ENCODE measurements around the gene TMEM219.
"Not testable (repeated sequence)": the region's sequence is repeated elsewhere in the genome, so short reads cannot be mapped to it uniquely, and the experiment has no call there.

The TMEM219 gene

GRCh38 chr16:29958756-29959155, 3.1 kb upstream of the TMEM219 start:
- Histone ChIP-seq H3K27ac (ENCODE audit: low read length) (no peak overlapping the region), H3K4me3 (ENCODE audit: low read length in 2 of 2) (no peak overlapping the region), H3K4me1 (ENCODE audit: control insufficient read depth, insufficient read depth, low read length) (peaks cover 16% of the 10 kb centered on the region), H3K9ac (ENCODE audit: low read length in 2 of 2) (no peak overlapping the region), H3K27me3 (ENCODE audit: control insufficient read depth in 1 of 2, insufficient read depth in 2 of 2, low read length in 2 of 2) (no peaks in the 10 kb centered on the region), H3K9me3 (ENCODE audit: control insufficient read depth in 2 of 2, low read length in 2 of 2) (no peaks in the 10 kb centered on the region), H3K36me3 (ENCODE audit: control insufficient read depth in 2 of 2, insufficient read depth in 2 of 2, low read length in 2 of 2) (no peaks in the 10 kb centered on the region)

- no peaks in the 10 kb centered on the region for H3K9me3 ChIP-seq (ENCODE audit: control insufficient read depth in 2 of 2, low read length in 2 of 2)
- no peaks in the 10 kb centered on the region for H3K36me3 ChIP-seq (ENCODE audit: control insufficient read depth in 2 of 2, insufficient read depth in 2 of 2, low read length in 2 of 2)
- H3K27ac ChIP-seq (ENCODE audit: low read length) = no peak overlapping the region
- H3K4me3 ChIP-seq (ENCODE audit: low read length in 2 of 2) = no peak overlapping the region
- no peaks in the 10 kb centered on the region for H3K27me3 ChIP-seq (ENCODE audit: control insufficient read depth in 1 of 2, insufficient read depth in 2 of 2, low read length in 2 of 2)
- peaks cover 16% of the 10 kb centered on the region for H3K4me1 ChIP-seq (ENCODE audit: control insufficient read depth, insufficient read depth, low read length)
- no peak overlapping the region for H3K9ac ChIP-seq (ENCODE audit: low read length in 2 of 2)
These were observed 2.6 kb upstream of the TMEM219 start for GRCh38 chr16:29959293-29959692.

GRCh38 chr16:29959821-29960220, 2.1 kb upstream of the TMEM219 start:
- H3K27me3 ChIP-seq (ENCODE audit: control insufficient read depth in 1 of 2, insufficient read depth in 2 of 2, low read length in 2 of 2); H3K4me3 ChIP-seq (ENCODE audit: low read length in 2 of 2); H3K9me3 ChIP-seq (ENCODE audit: control insufficient read depth in 2 of 2, low read length in 2 of 2); H3K36me3 ChIP-seq (ENCODE audit: control insufficient read depth in 2 of 2, insufficient read depth in 2 of 2, low read length in 2 of 2); H3K27ac ChIP-seq (ENCODE audit: low read length); H3K9ac ChIP-seq (ENCODE audit: low read length in 2 of 2): not testable (repeated sequence)
- H3K4me1 ChIP-seq (ENCODE audit: control insufficient read depth, insufficient read depth, low read length) = peaks cover 16% of the 10 kb centered on the region

- no peaks in the 10 kb centered on the region for H3K9me3 ChIP-seq (ENCODE audit: control insufficient read depth in 2 of 2, low read length in 2 of 2)
- H3K36me3 ChIP-seq (ENCODE audit: control insufficient read depth in 2 of 2, insufficient read depth in 2 of 2, low read length in 2 of 2) = no peaks in the 10 kb centered on the region
- no peaks in the 10 kb centered on the region for H3K27me3 ChIP-seq (ENCODE audit: control insufficient read depth in 1 of 2, insufficient read depth in 2 of 2, low read length in 2 of 2)
- peaks cover 16% of the 10 kb centered on the region for H3K4me1 ChIP-seq (ENCODE audit: control insufficient read depth, insufficient read depth, low read length)
- peak overlapping the region; percentile 88 for H3K27ac ChIP-seq (ENCODE audit: low read length)
- H3K4me3 ChIP-seq (ENCODE audit: low read length in 2 of 2) = peak overlapping the region; percentile 81 to 91
- H3K9ac ChIP-seq (ENCODE audit: low read length in 2 of 2) = peak overlapping the region; percentile 84 to 93
These were observed 776 bp upstream of the TMEM219 start for GRCh38 chr16:29961127-29961478.

GRCh38 chr16:29962344-29962994, 590 bp downstream of the TMEM219 start:
- peak overlapping the region; percentile 88 for H3K27ac ChIP-seq (ENCODE audit: low read length)
- peak overlapping the region; percentile 81 to 91 for H3K4me3 ChIP-seq (ENCODE audit: low read length in 2 of 2)
- no peaks in the 10 kb centered on the region for H3K27me3 ChIP-seq (ENCODE audit: control insufficient read depth in 1 of 2, insufficient read depth in 2 of 2, low read length in 2 of 2)
- H3K9ac ChIP-seq (ENCODE audit: low read length in 2 of 2) = peak overlapping the region; percentile 81 to 93
- peaks cover 16% of the 10 kb centered on the region for H3K4me1 ChIP-seq (ENCODE audit: control insufficient read depth, insufficient read depth, low read length)
- no peaks in the 10 kb centered on the region for H3K36me3 ChIP-seq (ENCODE audit: control insufficient read depth in 2 of 2, insufficient read depth in 2 of 2, low read length in 2 of 2)
- H3K9me3 ChIP-seq (ENCODE audit: control insufficient read depth in 2 of 2, low read length in 2 of 2) = no peaks in the 10 kb centered on the region

DNA sequence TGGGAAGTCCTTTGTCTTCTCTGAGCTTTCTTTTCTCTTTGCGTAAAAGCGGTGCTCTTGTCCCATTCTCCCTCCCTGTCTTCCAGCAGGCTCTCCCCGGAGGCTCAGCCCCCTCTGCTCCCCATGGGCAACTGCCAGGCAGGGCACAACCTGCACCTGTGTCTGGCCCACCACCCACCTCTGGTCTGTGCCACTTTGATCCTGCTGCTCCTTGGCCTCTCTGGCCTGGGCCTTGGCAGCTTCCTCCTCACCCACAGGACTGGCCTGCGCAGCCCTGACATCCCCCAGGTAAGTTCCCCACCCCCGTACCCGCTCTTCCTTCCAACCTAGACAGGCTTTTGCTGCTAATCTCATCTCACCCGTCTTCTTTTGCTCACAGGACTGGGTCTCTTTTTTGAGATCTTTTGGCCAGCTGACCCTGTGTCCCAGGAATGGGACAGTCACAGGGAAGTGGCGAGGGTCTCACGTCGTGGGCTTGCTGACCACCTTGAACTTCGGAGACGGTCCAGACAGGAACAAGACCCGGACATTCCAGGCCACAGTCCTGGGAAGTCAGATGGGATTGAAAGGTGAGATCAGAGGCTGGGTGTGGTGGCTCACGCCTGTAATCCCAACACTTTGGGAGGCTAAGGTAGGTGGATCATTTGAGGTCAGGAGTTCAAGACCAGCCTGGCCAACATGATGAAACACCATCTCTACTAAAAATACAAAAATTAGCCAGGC, 1.3 kb downstream of the TMEM219 start:
- H3K27ac ChIP-seq (ENCODE audit: low read length) = peak overlapping the region; percentile 88
- H3K4me1 ChIP-seq (ENCODE audit: control insufficient read depth, insufficient read depth, low read length) = peaks cover 16% of the 10 kb centered on the region
- peak overlapping the region; percentile 81 to 93 for H3K9ac ChIP-seq (ENCODE audit: low read length in 2 of 2)
- peaks cover 3 to 4% of the 10 kb centered on the region in 2 donors for H3K36me3 ChIP-seq (ENCODE audit: control insufficient read depth in 2 of 2, insufficient read depth in 2 of 2, low read length in 2 of 2)
- peak overlapping the region; percentile 81 to 91 for H3K4me3 ChIP-seq (ENCODE audit: low read length in 2 of 2)
- H3K27me3 ChIP-seq (ENCODE audit: control insufficient read depth in 1 of 2, insufficient read depth in 2 of 2, low read length in 2 of 2) = no peaks in the 10 kb centered on the region
- H3K9me3 ChIP-seq (ENCODE audit: control insufficient read depth in 2 of 2, low read length in 2 of 2) = no peaks in the 10 kb centered on the region

DNA sequence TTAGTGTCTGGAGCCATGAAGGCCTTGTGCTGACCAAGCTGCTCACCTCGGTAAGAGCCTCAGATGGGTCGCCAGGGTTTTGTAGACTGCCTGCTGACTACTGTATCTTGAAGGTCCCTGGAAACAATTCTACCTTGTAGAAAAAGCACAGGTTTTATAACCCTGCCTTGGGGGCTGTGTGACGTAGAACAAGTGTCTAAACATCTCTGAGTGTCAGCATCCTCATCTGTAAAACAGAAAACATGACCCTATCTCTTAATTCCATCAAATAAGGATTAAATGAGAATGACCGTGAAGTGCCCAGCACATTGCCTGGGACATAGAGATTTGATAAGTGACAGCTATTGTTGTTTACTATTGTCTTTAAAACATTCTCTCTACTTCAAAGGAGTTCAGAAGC, 6.3 kb downstream of the TMEM219 start:
- Histone ChIP-seq H3K36me3 (ENCODE audit: control insufficient read depth in 2 of 2, insufficient read depth in 2 of 2, low read length in 2 of 2) (peaks cover 16 to 19% of the 10 kb centered on the region in 2 donors), H3K9me3 (ENCODE audit: control insufficient read depth in 2 of 2, low read length in 2 of 2) (no peaks in the 10 kb centered on the region), H3K27me3 (ENCODE audit: control insufficient read depth in 1 of 2, insufficient read depth in 2 of 2, low read length in 2 of 2) (no peaks in the 10 kb centered on the region), H3K4me1 (ENCODE audit: control insufficient read depth, insufficient read depth, low read length) (peaks cover 4% of the 10 kb centered on the region), H3K27ac (ENCODE audit: low read length) (no peak overlapping the region), H3K4me3 (ENCODE audit: low read length in 2 of 2) (no peak overlapping the region), H3K9ac (ENCODE audit: low read length in 2 of 2) (no peak overlapping the region)

DNA sequence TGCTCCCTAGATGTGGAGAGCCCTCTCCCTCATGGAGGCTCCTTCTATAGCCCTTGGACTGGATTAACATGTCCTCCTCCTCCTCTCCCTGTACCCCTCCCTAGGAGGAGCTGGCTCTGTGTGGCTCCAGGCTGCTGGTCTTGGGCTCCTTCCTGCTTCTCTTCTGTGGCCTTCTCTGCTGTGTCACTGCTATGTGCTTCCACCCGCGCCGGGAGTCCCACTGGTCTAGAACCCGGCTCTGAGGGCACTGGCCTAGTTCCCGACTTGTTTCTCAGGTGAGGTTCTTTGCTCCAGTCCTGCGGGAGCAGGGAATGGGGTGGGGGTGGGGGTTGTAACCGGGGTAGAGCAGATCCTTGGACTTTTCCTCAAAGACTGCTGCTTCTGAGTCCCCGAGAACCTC, 9.4 kb downstream of the TMEM219 start:
- H3K27me3 ChIP-seq (ENCODE audit: control insufficient read depth in 1 of 2, insufficient read depth in 2 of 2, low read length in 2 of 2) = no peaks in the 10 kb centered on the region

GRCh38 chr16:29972500-29972899, 10.6 kb downstream of the TMEM219 start:
- H3K4me1 ChIP-seq (ENCODE audit: control insufficient read depth, insufficient read depth, low read length) = peaks cover 35% of the 10 kb centered on the region
- H3K9me3 ChIP-seq (ENCODE audit: control insufficient read depth in 2 of 2, low read length in 2 of 2) = no peaks in the 10 kb centered on the region
- H3K27me3 ChIP-seq (ENCODE audit: control insufficient read depth in 1 of 2, insufficient read depth in 2 of 2, low read length in 2 of 2) = no peaks in the 10 kb centered on the region
- no peak overlapping the region for H3K4me3 ChIP-seq (ENCODE audit: low read length in 2 of 2)
- peaks cover 16 to 19% of the 10 kb centered on the region in 2 donors for H3K36me3 ChIP-seq (ENCODE audit: control insufficient read depth in 2 of 2, insufficient read depth in 2 of 2, low read length in 2 of 2)
- H3K9ac ChIP-seq (ENCODE audit: low read length in 2 of 2) = no peak overlapping the region
- H3K27ac ChIP-seq (ENCODE audit: low read length) = no peak overlapping the region

More for the DNA sequence above, 9.4 kb downstream of the TMEM219 start:
- H3K9ac ChIP-seq (ENCODE audit: low read length in 2 of 2) = no peak overlapping the region
- no peaks in the 10 kb centered on the region for H3K9me3 ChIP-seq (ENCODE audit: control insufficient read depth in 2 of 2, low read length in 2 of 2)
- H3K36me3 ChIP-seq (ENCODE audit: control insufficient read depth in 2 of 2, insufficient read depth in 2 of 2, low read length in 2 of 2) = peaks cover 16 to 19% of the 10 kb centered on the region in 2 donors
- H3K4me3 ChIP-seq (ENCODE audit: low read length in 2 of 2) = no peak overlapping the region
- peaks cover 23% of the 10 kb centered on the region for H3K4me1 ChIP-seq (ENCODE audit: control insufficient read depth, insufficient read depth, low read length)
- H3K27ac ChIP-seq (ENCODE audit: low read length) = no peak overlapping the region

DNA sequence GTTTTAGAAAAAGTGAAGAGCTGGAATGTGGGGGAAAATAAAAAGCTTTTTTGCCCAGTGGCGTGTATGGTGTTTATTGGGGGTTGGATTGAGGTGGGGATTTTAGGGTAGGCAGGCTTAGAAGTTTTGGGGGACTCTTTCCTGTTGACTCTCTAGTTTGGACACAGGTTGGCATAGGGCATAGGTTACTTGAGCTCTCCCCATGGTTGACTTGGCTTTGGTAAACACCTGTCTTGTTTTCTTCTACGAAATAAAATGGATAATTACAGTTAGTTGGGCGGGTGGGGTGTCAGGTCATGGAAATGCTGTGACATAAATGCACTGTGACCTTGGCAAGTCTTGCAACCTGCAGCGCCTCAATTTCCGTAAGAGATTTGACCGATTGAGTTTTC, 11.1 kb downstream of the TMEM219 start:
- H3K9ac ChIP-seq (ENCODE audit: low read length in 2 of 2) = no peak overlapping the region
- no peaks in the 10 kb centered on the region for H3K9me3 ChIP-seq (ENCODE audit: control insufficient read depth in 2 of 2, low read length in 2 of 2)
- peaks cover 36% of the 10 kb centered on the region for H3K4me1 ChIP-seq (ENCODE audit: control insufficient read depth, insufficient read depth, low read length)
- H3K27ac ChIP-seq (ENCODE audit: low read length) = no peak overlapping the region
- no peaks in the 10 kb centered on the region for H3K27me3 ChIP-seq (ENCODE audit: control insufficient read depth in 1 of 2, insufficient read depth in 2 of 2, low read length in 2 of 2)
- peaks cover 16 to 22% of the 10 kb centered on the region in 2 donors for H3K36me3 ChIP-seq (ENCODE audit: control insufficient read depth in 2 of 2, insufficient read depth in 2 of 2, low read length in 2 of 2)
- peak overlapping the region in 1 of 2 donors; percentile 52 for H3K4me3 ChIP-seq (ENCODE audit: low read length in 2 of 2)
